GM12872 (cell line): ENCODE measurements around the gene BLMH.

ENCODE experiments used
- CTCF ChIP-seq: IDR thresholded peaks from 3 replicates; pipeline ENCODE4 v1.5.1; 2011; ENCODE audit warnings: low read depth, mild to moderate bottlenecking, low read length, moderate library complexity; ENCODE audit not compliant: insufficient read depth

BLMH gene

GRCh38 chr17:30291543-30292285 lies at the start of gene BLMH:
Gene BLMH (minus strand): TSS chr17:30291944. CDS start chr17:30291819, 125 bp downstream.
- no peak for TF ChIP-seq CTCF

GRCh38 chr17:30340801-30341356 lies 49.1 kb upstream of the BLMH start:
- TF ChIP-seq CTCF = no peak

- no peak for TF ChIP-seq CTCF
These were observed 47.3 kb upstream of the BLMH start for GRCh38 chr17:30339086-30339485.

- no peak for TF ChIP-seq CTCF
These were observed 45.8 kb upstream of the BLMH start for GRCh38 chr17:30337393-30337999.

- peak; percentile 66 for TF ChIP-seq CTCF
These were observed 44.8 kb upstream of the BLMH start for GRCh38 chr17:30336369-30337171.

- TF ChIP-seq CTCF = no peak
These were observed 42.7 kb upstream of the BLMH start for GRCh38 chr17:30334421-30334820.
